Activated T-helper 1 cell treated with Interleukin-2 at 50 U/mL for 16 hours (primary cell): Measurements from ENCODE around the gene NFKB1.
A peak's percentile ranks its signal among the peaks of the same experiment; 100 is the strongest.
"Not testable (repeated sequence)": the region's sequence is repeated elsewhere in the genome, so short reads cannot be mapped to it uniquely, and the experiment has no call there.

ENCODE experiments used
- DNase-seq: peaks from one replicate; pipeline ENCODE4 v3.0.0-alpha.2; 2020; ENCODE audit warnings: low read depth

NFKB1 gene, protein sequence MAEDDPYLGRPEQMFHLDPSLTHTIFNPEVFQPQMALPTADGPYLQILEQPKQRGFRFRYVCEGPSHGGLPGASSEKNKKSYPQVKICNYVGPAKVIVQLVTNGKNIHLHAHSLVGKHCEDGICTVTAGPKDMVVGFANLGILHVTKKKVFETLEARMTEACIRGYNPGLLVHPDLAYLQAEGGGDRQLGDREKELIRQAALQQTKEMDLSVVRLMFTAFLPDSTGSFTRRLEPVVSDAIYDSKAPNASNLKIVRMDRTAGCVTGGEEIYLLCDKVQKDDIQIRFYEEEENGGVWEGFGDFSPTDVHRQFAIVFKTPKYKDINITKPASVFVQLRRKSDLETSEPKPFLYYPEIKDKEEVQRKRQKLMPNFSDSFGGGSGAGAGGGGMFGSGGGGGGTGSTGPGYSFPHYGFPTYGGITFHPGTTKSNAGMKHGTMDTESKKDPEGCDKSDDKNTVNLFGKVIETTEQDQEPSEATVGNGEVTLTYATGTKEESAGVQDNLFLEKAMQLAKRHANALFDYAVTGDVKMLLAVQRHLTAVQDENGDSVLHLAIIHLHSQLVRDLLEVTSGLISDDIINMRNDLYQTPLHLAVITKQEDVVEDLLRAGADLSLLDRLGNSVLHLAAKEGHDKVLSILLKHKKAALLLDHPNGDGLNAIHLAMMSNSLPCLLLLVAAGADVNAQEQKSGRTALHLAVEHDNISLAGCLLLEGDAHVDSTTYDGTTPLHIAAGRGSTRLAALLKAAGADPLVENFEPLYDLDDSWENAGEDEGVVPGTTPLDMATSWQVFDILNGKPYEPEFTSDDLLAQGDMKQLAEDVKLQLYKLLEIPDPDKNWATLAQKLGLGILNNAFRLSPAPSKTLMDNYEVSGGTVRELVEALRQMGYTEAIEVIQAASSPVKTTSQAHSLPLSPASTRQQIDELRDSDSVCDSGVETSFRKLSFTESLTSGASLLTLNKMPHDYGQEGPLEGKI

DNA sequence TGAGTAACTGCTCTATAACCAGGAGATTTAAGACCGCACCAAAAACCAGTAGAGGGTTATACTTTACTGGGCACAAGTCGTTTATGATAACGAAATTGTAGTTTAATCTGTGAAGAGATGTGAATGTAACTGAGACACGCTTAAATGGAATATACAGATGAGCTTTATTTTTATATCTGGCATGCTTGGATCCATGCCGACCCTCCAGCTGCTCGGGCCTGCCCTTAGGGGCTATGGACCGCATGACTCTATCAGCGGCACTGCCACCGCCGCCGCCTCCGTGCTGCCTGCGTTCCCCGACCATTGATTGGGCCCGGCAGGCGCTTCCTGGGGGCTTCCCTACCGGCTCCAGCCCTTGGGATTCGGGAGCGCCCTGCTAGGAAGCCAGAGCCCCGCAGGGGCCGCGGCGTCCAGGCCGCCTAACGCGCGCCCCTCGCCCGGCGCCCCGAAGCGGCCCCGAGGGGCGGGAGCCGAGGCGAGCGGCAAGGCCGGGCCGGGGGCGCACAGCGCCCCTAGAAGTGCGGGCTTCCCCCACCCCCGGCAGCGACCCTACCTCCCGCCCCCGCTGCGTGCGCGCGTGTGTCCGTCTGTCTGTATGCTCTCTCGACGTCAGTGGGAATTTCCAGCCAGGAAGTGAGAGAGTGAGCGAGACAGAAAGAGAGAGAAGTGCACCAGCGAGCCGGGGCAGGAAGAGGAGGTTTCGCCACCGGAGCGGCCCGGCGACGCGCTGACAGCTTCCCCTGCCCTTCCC lies at the start of gene NFKB1:
Gene NFKB1, plus strand, starts transcription at position 664 of the 751 bp plus-strand sequence. CDS start 24,160 bp downstream, outside the sequence.
- peak; percentile 66 for DNase-seq

DNA sequence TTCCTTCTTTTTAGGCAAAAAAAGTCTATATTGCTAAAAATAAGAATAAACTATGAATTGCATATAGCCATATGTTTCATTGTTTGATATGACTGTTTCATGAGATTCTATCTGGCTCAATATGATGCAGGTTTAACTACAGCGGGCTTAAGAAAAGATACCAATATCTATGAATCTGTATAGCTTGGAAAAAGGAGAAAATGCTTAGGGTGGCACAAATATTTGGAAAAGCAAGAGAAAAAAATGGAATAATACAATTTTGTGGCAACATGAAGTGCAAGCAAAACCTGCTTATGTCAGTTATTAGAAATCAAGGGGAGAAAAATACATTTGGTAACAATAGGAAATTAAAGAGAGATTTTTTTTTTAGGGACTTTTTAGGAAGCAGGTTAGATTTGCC lies 48.3 kb upstream of the NFKB1 start:
- no peak for DNase-seq

DNA sequence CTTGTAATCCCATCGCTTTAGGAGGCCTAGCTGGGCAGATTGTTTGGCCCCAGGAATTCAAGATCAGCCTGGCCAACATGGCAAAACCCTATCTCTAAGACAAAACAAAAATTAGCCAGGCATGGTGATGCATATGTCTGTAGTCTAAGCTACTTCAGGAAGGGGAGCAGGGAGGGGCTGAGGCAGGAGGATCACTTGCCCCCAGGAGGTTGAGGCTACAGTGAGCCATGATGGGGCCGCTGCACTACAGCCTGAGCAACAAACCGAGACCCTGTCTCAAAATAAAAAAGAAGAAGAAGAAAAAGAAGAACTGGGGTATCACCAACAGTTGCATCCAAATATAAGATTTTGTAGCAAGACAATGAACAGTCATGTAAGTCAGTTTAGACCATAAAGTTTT lies 47.3 kb upstream of the NFKB1 start:
- no peak for DNase-seq

DNA sequence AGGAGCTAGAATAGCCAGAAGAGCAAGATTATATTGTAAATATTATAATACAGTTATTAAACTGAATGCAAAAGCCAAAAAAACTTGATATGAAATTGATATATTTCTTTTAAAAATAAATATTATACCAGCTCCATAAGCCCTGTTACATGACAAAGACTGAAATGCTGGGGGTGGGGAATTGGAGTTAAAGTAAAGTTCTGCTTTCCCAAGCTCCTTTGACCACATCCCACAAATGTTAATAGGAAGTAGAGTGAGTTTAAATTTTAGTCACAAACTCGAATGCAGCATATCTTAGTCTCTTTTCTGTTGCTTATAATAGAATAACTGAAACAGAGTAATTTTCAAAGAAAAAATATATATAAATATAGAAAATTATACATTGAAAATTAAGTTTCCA lies 46.9 kb upstream of the NFKB1 start:
- DNase-seq = no peak

DNA sequence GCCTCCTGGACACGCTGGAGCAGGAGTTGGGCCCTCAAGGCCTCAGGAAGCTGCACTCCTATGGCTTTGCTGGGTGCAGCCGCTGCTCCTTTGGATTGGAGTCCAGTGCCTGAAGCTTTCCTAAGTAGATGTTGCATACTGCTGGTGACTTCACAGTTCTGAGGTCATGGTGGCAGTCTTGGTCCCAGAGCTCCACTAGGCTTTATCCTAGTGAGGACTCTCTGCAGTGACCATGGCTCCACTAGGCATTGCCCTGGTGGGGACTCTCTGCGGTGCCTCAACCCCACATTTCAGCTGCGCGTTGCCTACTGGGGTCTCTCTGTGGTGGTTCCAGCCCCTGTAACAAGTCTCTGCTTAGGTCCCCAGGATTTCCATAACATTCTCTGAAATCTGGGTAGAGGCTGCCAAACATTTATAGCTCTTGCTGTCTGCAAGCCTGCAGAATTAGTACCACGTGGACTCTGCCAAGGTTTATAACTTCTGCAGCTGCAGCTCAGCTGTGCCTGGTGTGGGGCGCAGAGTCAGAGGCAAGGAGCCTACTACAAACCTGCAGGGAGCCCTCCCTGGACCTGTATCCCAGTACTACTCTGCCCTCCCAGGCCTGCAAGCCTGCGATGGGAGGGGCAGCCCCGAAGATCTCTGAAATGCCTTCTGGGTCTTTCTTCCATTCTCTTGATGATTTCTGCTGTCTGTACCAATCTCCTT lies 46.0 kb upstream of the NFKB1 start:
- DNase-seq = no peak

DNA sequence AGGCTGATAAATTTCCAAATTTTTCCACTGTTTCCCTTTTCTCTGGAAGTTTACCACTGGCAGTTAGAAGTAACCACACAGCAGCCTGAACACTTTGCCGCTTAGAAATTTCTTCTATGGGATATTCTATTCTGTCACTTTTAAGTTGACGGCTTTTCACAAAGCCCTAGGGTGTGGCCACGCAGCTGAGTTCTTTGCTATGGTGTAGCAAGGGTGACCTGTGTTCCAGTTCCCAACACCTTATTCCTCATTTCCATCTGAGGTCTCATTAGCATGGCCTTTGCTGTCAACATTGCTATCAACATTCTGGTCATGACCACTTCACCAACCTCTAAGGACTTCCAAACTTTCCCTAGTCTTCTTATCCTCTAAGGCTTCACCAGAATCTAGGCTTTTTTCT lies 45.4 kb upstream of the NFKB1 start:
- no peak for DNase-seq

DNA sequence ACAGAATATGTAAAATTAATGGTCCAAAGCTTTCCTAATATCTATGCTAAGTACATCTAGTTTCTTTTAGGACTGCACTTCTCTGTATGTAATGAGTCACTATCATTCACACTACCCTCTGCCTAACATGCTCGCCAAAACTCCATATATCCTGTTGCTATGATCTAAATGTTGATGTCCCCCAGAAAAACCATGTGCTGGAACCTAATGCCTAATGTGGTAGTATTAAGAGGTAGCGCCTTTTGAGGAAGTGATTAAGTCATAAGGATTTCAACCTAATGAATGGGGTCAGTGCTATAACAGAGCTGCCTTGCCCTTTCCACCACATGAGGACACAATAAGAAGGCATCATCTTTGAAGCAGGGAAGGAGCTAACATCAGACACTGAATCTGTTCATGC lies 34.9 kb upstream of the NFKB1 start:
- no peak for DNase-seq

DNA sequence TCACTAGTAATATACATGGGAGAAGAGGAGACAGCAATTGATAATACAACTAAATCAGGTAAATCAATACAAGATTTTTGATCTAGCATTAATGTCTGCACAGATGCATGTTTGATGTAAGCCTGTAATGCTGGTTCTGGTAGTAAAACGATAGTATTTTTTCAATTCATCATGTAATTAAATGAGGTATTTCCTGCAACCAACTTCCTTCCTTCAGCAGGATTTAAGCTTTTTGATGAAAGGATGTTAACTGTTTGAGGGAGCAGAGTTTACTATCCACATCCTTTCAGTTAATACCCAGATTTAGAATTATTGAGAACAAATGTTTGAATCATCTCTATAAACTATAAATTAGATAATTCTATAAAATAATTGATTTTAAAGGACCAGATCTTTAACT lies 31.4 kb upstream of the NFKB1 start:
- DNase-seq = no peak

DNA sequence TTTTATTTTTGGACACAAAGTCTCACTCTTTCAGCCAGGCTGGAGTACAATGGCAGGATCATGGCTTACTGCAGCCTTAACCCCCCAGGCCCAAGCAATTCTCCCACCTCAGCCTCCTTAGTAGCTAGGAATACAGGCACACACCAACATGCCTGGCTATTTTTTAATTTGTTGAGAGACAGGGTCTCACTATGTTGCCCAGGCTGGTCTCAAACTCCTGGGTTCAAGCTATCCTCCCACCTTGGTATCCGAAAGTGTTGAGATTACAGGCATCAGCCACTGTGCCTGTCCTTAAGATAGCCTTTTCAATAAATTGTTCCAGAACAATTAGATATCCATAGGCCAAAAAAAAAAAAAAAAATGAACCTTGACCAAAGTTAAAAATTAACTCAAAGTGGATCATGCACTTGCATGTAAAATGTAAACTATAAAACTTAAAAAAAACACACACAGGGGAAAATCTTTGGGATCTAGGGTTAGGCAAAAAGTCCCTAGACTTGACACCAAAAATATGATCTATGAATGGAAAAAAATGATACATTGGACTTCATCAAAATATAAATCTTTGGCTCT lies 28.6 kb upstream of the NFKB1 start:
- no peak for DNase-seq

DNA sequence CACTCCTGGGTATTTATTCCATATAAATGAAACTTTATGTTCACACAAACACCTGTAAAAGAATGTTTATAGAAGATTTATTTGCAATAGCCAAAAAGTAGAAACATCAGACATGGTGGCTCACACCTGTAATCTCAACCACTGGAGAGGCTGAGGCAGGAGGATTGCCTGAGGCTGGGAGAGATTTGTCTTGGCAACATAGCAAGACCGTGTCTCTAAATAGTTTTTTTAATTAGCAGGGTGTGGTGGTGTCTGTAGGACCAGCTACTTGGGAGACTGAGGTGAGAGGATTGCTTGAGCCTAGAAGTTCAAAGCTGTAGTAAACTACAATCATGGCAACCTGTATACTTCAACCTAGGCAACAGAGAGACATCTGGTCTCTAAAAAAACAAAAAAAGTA lies 27.7 kb upstream of the NFKB1 start:
- DNase-seq = no peak

DNA sequence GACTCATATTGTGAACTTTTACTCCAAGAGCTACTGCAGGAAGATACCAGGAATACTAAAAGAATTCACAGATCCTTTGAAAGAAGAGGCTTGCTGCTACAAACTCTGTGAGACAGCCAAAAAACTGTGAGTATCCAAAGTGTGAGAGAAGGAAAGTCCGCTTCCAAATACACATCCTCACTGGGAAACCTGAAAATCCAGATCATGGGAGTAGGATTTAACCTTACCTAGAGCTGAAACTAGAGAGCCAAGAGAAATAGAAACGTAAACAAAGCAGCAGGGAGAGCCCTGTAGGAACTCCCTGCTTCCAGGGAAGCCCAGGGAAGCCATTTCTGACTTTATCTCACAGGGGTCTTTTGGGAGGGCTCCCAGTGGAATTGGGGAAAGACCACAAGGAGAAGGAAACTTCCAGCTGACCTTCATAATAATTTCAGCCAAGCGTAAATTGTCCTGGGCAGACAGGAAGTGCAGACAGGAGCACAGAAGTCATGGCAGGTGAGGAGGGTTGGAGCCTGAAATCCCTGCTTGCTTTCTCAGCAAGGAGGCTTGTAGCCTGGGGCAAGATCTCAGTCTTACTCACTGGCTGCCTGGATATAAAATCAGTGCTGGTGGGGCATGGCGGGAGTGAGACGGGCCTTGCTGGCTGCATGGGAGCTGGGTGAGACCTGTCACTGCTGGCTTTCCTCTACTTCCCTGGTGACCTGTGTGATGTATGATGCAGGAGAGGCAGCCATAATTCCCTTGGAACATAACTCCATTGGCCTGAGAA lies 26.2 kb upstream of the NFKB1 start:
- no peak for DNase-seq

DNA sequence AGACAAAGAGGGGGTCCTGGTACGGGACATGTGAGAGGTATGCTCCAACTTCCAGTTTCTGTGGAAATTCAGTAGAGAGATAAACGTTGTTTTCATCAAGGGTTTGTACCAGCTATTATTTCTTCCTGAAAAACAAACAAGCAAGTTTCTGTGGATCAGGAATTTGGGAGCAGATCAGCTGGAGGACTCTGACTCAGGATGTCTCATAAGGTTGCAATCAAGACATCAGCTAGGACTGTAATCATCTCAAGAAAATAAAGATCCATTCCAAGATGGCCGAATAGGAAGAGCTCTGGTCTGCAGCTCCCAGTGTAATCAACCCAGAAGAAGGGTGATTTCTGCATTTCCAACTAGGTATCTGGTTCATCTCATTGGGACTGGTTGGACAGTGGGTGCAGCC lies 23.5 kb upstream of the NFKB1 start:
- DNase-seq = no peak

DNA sequence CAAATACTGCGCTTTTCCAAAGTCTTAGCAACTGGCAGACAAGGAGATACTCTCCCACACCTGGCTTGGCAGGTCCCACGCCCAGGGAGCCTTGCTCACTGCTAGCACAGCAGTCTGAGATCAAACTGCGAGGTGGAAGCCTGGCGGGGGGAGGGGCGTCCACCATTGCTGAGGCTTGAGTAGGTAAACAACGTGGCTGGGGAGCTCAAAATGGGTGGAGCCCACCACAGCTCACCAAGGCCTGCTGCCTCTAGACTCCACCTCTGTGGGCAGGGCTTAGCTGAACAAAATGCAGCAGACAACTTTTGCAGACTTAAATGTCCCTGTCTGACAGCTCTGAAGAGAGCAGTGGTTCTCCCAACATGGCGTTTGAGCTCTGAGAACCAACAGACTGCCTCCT lies 23.0 kb upstream of the NFKB1 start:
- no peak for DNase-seq

DNA sequence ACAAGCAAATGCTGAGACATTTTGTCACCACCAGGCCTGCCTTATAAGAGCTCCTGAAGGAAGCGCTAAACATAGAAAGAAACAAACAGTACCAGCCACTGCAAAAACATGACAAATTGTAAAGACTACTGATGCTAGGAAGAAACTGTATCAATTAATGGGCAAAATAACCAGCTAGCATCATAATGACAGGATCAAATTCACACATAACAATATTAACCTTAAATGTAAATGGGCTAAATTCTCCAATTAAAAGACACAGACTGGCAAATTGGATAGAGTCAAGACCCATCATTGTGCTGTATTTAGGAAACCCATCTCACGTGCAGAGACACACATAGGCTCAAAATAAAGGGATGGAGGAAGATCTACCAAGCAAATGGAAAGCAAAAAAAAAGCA lies 21.3 kb upstream of the NFKB1 start:
- not testable (repeated sequence) for DNase-seq

DNA sequence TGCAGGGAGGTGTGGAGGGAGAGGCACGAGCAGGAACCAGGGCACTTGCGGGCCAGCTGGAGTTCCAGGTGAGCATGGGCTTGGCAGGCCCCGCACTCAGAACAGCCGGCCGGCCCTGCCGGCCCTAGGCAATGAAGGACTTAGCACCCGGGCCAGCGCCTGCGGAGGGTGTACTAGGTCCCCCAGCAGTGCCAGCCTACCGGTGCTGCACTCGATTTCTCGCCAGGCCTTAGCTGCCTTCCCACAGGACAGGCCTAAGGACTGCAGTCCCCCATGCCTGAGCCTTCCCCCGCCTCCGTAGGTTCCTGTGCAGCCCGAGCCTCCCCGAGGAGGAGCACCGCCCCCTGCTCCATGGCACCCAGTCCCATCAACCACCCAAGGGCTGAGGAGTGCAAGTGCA lies 18.0 kb upstream of the NFKB1 start:
- no peak for DNase-seq

DNA sequence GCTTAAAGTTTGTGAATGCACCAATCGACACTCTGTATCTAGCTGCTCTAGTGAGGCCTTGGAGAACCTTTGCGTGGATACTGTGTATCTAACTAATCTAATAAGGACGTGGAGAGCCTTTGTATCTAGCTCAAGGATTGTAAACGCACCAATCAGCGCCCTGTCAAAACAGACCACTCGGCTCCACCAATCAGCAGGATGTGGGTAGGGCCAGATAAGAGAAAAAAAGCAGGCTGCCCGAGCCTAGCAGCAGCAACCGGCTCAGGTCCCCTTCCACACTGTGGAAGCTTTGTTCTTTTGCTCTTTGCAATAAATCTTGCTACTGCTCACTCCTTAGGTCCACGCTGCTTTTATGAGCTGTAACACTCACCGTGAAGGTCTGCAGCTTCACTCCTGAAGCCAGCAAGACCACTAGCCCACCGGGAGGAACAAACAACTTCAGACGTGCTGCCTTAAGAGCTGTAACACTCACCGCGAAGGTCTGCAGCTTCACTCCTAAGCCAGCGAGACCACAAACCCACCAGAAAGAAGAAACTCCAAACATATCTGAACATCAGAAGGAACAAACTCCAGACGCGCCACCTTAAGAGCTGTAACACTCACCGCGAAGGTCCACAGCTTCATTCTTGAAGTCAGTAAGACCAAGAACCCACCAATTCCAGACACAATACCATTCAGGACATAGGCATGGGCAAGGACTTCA lies 17.0 kb upstream of the NFKB1 start:
- not testable (repeated sequence) for DNase-seq

DNA sequence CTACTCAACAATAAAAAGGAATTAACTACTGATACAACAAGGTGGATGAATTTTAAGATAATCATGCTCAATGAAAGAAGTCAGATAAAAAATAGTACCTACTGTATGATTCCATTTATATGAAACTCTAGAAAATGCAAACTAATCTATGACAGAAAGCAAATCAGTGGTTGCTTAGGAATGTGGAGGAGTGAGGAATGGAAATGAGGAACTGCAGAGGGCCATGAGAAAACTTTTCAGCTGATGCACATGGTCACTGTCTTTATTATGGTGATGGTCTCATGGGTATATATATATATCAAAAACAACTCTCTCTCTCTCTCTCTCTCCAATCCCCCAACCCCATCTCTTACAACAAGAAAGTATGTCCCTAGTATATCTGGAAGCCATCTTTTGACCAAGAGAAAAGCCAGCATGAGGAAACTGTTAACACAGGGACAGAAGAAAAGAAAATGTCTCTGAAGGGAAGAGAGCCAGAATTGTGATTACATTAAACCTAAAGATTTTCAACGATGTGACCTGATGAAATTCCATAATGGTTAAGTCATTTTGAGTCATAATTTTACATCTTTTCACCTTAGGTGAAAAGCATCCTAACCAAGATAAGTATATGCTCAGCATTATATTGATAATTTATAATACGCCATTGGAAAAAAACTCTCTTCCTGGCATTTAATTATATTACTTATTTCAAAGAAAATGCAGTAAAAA lies 8.5 kb upstream of the NFKB1 start:
- no peak for DNase-seq

DNA sequence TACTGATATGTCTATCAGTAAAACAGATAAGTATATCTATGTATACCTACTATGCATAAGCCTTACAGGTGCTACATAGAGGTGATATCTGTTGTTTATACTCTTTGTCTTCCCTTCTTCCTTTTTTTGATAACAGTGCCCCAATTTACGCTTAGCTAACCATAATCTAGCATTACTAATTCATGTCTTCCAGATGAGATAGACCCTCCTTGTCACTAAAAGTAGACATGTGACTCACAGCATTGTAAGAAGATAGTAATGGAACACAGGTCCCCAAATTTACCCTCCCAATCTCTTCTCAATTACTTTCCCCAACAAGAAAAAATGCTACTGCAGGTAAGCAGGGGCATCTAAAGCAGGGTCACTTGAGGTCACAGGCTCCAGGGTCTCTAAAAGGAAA lies 7.9 kb upstream of the NFKB1 start:
- DNase-seq = no peak

DNA sequence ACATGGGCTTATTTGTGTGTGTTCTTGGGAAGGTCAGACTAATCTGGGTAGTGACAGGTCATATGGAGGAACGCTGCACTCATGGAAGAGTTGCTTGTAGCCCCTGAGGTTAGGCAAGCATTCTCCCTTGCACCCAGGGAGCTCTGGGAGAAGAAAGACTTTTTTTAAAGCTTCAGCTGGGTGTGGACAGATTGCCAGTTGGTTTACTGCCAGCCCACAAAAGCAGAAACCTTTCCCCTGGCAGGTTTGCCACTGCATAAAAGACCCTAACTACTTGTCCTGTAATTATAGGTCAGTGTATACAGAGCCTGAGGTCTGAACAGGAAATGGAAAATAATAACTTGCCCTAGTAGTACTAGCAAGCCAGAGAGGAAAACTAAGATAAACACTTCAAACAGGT lies 7.4 kb upstream of the NFKB1 start:
- DNase-seq = no peak
